HG03025 (cell line): ENCODE measurements around the gene MEMO1.
"Not testable (repeated sequence)": the region's sequence is repeated elsewhere in the genome, so short reads cannot be mapped to it uniquely, and the experiment has no call there.

Source experiments
- ATAC-seq: cut with Tn5 transposase; IDR thresholded peaks from one replicate; pipeline ENCODE4 v1.9.1; 2021; ENCODE audit warnings: mild to moderate bottlenecking, moderate library complexity; ENCODE audit not compliant: unreplicated experiment, low FRiP score

Gene MEMO1

DNA sequence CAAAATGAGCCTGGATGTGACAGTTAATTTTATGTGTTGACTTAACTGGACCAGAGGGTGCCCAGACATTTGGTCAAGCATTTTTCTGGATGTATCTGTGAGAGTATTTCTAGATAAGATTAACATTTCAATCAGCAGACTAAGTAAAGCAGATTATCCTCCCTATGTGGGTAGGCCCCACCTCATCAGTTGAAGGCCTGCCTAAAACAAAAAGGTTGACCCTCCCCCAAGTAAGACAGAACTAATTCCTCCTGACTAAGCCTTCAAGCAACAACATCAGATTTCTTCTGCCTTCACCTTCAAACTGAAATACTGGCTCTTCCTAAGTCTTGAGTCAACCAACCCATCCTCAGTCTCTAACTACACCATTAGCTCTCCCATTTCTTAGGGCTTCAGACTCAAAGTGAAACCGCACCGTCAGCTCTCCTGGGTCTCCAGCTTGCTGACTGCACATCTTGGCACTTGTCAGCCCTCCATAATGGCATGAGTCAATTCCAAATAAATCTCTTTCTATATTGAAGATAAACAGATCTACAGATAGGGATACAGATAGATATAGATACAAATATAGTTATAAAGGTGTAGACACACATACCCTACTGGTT is 47.9 kb downstream of the MEMO1 start:
- ATAC-seq = no peak

DNA sequence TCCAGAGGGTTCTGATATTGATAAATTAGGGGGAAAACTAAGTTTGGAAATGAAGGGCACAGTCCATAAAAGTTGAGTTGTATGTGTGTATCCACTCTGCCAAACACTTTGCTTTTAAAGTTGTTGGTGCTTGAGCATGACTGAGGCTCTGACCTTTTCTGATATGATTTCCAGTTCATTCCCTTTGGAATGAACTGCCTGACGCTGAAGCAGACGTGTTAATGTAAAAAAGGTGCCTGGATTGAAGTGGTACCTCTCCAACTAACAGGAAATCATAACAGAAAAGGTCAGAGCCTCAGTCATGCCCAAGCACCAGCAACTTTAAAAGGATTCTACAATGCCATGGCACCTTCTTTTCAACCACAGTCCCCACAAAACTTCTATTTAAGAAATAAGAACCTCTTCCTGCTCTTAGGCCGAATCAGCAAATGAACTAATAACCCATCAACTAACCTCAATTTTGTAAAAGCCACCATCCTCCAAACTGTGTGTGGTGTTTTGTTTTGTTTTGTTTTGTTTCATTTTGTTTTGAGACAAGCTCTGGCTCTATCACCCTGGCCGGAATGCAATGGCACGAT is 52.6 kb downstream of the MEMO1 start:
- no peak for ATAC-seq

GRCh38 chr2:31957354-31958139 is 53.3 kb downstream of the MEMO1 start:
- no peak for ATAC-seq

DNA sequence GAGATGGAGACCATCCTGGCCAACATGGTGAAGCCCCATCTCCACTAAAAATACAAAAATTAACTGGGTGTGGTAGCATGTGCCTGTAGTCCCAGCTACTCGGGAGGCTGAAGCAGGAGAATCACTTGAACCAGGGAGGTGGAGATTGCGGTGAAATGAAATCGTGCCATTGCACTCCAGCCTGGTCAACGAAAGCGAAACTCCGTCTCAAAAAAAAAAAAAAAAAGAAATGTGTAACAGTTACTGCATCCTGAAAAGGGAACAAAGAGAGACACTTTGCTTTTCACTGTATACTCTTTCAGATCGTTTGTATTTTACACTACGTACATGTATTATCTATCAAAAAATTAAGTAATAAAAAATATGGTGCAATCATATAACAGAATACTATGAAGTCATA is 53.9 kb downstream of the MEMO1 start:
- not testable (repeated sequence) for ATAC-seq

GRCh38 chr2:31956312-31956711 is 54.5 kb downstream of the MEMO1 start:
- ATAC-seq = no peak

DNA sequence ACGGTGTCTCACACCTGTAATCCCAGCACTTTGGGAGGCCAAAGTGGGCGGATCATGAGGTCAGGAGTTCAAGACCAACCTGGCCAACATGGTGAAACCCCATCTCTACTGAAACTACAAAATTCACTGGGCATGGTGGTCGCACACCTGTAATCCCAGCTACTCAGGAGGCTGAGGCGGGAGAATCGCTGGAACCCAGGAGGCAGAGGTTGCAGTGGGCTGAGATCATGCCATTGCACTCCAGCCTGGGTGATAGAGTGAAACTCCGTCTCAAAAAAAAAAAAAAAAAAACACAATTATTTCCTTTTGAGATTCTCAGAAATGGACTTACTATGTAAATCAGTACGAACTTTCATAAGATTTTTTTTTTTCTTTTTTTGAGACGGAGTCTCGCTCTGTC is 57.7 kb downstream of the MEMO1 start:
- not testable (repeated sequence) for ATAC-seq

DNA sequence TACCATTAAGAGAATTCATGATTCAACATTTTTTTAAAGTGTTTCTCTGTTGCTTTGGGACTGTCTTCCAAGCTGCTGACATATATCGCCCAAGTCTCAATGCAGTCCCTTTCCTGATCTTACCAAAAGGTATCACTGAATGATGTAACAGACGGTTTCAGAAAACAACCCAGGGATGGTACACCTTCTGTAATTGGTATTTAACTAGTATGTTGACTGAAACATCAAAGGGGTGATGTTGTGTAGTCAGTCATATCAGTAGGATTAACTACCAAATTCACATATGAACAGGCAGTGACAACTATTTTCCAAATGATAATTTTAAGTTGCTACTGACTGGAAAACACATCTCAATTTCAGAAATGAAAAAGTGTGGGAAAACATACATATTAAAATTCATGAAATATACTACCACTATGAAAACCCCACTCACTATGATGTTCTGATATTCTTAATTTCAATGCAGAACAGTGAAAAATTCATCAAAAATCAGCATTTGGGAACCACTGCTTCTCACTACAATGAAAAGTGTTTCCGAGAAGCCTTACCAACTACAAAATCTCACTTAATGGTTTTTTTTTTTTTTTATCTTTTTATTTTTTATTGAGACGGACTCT is 59.8 kb downstream of the MEMO1 start:
- no peak for ATAC-seq

- no peak for ATAC-seq
Observed at GRCh38 chr2:31947871-31948270, 62.9 kb downstream of the MEMO1 start.

DNA sequence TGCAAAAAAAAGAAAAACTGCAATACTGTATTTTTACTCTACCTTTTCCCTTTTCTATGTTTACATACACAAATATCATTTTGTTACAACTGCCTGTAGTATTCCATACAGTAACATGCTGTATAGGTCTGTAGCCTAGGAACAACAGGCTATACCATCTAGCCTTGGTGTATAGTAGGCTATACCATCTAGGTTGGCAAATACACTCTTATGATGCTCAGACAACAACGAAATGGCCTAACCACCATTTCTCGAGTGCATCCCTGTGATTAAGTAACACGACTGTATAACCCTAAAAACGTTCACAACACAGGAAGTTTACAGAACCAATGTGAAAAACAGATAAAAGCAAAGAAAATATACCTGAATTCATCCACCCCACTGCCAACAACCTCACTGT is 64.0 kb downstream of the MEMO1 start:
- no peak for ATAC-seq

- no peak for ATAC-seq
Observed at GRCh38 chr2:31945572-31945935, 65.3 kb downstream of the MEMO1 start.

GRCh38 chr2:31944828-31945571 is 65.8 kb downstream of the MEMO1 start:
- no peak for ATAC-seq

DNA sequence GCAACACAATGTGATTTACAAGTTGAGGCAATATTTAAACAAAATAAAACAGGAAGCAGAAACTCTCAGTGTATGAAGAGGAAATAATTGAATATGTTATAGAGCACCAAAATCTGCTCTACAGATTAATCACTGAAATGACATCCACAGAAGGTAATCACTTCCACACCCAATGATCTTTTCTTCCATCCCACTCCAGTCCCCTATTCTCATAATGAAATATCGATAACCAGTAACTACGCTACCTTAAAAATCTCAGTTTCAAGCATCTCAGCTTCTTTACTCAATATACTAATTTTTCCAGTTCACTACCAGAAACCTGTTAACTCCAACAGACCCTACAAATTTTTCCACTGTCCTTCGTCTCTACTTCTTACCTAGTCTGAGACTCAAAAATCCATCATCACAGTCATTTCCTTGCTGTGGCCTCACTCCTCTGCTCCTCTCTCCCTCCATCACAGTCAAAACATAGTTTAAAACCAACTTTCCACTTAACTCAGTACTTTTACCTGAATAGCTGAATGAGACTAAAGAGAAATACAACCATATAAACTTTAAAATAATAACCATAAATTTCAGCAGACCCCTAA is 67.1 kb downstream of the MEMO1 start:
- no peak for ATAC-seq

DNA sequence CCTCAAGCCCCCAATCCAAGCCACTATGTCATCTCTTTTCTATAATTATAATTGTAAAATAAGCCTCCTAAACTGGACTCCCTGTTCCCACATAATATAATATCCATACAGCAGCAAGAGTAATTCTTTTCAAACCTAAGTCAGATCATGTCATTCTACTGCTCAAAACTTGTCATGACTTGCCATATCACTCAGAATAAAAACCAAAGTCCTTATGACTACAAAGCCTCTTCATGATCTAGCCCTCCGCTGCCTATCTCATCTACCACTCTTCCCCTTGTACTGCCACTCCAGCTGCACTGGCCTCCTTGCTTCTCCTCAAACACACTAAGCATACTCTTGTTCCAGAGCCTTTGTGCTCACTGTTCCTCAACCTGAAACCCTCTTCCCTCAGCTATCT is 69.9 kb downstream of the MEMO1 start:
- ATAC-seq = no peak

DNA sequence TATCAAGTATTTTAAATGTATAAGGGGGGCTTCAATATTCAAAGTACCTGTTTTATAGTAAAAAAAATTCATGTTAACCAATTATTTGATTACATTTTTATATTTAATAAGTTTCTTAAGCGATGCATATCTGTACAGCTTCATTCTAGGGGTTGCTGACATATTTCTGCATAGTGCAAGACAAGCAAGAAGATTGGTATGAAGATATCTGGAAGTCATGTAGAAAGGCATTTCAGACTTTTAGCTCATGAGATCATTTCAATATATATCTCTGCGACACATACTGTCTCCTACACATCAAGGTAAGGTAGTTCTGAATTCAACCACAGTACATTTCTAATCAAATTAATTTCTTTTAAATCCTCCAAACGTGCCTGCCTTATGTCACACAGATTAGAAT is 73.1 kb downstream of the MEMO1 start:
- no peak for ATAC-seq

GRCh38 chr2:31935370-31935769 is 75.4 kb downstream of the MEMO1 start:
- ATAC-seq = no peak

DNA sequence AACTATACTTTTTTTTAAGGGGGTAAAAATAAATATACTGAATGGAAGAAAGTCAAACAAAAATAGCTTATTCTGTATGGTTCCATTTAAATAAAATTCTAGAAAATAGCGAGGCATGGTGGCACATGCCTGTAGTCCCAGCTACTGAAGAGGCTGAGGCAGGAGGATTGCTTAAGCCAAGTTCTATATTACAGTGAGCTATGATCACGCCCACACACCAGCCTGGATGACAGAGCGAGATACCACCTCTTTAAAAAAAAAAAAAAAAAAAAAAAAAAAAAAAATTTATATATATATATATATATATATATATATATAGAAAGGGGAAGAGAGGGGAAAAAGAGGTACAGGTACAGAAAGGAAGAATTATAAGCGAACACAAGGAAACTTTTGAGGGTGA is 77.7 kb downstream of the MEMO1 start:
- no peak for ATAC-seq

DNA sequence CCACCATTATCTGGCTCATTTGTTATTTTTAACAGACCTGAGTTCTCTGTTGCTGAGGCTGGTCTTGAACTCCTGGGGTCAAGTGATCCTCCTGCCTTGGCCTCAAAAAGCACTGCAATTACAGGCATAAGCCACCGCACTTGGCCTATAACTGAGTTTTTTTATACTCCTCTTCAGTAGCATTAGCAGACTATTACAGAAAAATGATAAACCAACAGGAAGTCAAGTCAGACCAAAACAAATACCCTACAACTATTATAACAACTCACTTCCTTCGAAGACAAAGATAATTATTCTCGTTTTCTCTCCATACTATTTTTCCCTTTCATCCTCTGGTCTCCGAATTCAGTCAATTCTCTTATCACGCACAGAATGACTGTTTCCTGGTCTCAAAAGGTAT is 78.2 kb downstream of the MEMO1 start:
- ATAC-seq = no peak

DNA sequence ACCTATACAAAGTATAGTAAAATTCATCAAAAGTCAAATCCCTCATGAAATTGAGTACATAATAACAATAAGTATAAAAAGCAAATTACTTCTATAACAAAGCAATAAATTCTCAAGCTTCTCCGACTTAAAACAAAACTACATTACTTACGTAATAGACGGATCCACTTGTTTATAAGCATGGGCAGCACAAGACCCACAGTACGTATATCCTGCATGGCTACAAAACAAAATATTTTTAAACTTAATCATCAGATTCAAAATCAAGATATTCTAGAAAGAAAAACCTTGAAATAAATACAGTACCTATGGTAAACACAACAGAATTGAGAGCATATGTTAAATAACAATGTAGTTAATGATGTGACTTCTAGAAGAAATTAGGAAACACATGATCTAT is 78.9 kb downstream of the MEMO1 start:
- ATAC-seq = no peak

- no peak for ATAC-seq
Observed at GRCh38 chr2:31925517-31925916, 85.3 kb downstream of the MEMO1 start.

- no peak for ATAC-seq
Observed at GRCh38 chr2:31923662-31924061, 87.1 kb downstream of the MEMO1 start.
